Right lobe of liver (tissue), 6 donors: Measurements from ENCODE around the gene PLXNA2. TPM values are rescaled to one million over a fixed set of nuclear protein-coding genes. Genes with fewer than 3 reads are reported as not detected.
A peak's percentile ranks its signal among the peaks of the same experiment; 100 is the strongest.

ENCODE experiments used
- ATAC-seq, 4 donors: fragments of 200-7000 bp; cut with Tn5 transposase; one replicate each; pipeline ENCODE4 v1.9.1; 2020; ENCODE audit warnings: mild to moderate bottlenecking in 4 of 4, moderate library complexity in 4 of 4
- DNase-seq, 3 donors: peaks; one replicate each; pipeline ENCODE4 v3.0.0-alpha.2; 2020
- H3K27ac ChIP-seq, 3 donors: fragments of 200-600 bp; one replicate each; pipeline ENCODE4 v1.8.0; 2022
- H3K27me3 ChIP-seq, 2 donors: fragments of 200-600 bp; one replicate each; pipeline ENCODE4 v1.8.0; 2022
- H3K36me3 ChIP-seq, 4 donors: fragments of 200-600 bp; sonication (generic) in 1 of 4; one replicate each; pipeline versions ENCODE4 v1.5.1 to v1.8.0; 2017 to 2022; ENCODE audit warnings: control low read depth in 1 of 4
- H3K4me1 ChIP-seq, 4 donors: fragments of 200-600 bp; sonication (generic) in 1 of 4; one replicate each; pipeline versions ENCODE4 v1.5.1 to v1.8.0; 2017 to 2022; ENCODE audit warnings: control low read depth in 1 of 4
- H3K4me3 ChIP-seq, 3 donors: fragments of 200-600 bp; one replicate each; pipeline ENCODE4 v1.8.0; 2022
- H3K9me3 ChIP-seq, 4 donors: fragments of 200-600 bp; sonication (generic) in 1 of 4; one replicate each; pipeline versions ENCODE4 v1.5.1 to v1.8.0; 2017 to 2022; ENCODE audit warnings: control low read depth in 1 of 4
- POLR2A ChIP-seq: fragments of 450-650 bp; IDR thresholded peaks from one replicate; pipeline ENCODE4 v1.6.1; 2017; ENCODE audit warnings: antibody characterized with exemption, mild to moderate bottlenecking
- WGBS: methylation state at CpG from one replicate; pipeline ENCODE4 v1.1.6; 2018; ENCODE audit warnings: low coverage, low lambda C conversion rate; ENCODE audit not compliant: insufficient coverage; ENCODE audit errors: missing lambda C conversion rate; 5-methylcytosine and 5-hydroxymethylcytosine counted together
- intact Hi-C, 2 donors: fragments of 100-400 bp; cut with DNase I; formaldehyde crosslinking; loops; one replicate each; pipeline versions ENCODE4 v1.11.2 to v1.14.1; 2022
- total RNA-seq, 6 experiments: library from RNA; depleted of rRNA in 2 of 6; stranded (reverse); fragments of >200 nt in 2 of 6; fragmentation: NEBNext Ultra II Directional in 3 of 6; extraction: Animal tissue kit (Norgen Biotek cat#: 25700) in 3 of 6; gene quantifications; one replicate each; pipeline versions ENCODE4 v1.1.0 to v1.2.4, GENCODE V29; 2016 to 2023
- TF ChIP-seq, protein P1 (sequence below), 4 donors: fragments of 200-600 bp in 3 of 4; fragments of 450-650 bp in 1 of 4; IDR thresholded peaks; one replicate each; pipeline versions ENCODE4 v1.5.1 to v1.8.0; 2016 to 2022; ENCODE audit warnings: antibody characterized with exemption in 4 of 4, mild to moderate bottlenecking in 2 of 4
- donor health status: DM: no; HTN: yes; CAD: no.
- donor health status: DM: no; HTN: no; CAD: no.
- donor health status: DM: no; HTN: no; CAD: no.
- donor health status: DM: no; HTN: yes; CAD: no.
- donor health status: DM: no; HTN: yes; CAD: no.

PLXNA2 gene
- total RNA-seq, 6 experiments from 2014 or later = 5.6 to 20.8 (median 9.3) TPM

DNA sequence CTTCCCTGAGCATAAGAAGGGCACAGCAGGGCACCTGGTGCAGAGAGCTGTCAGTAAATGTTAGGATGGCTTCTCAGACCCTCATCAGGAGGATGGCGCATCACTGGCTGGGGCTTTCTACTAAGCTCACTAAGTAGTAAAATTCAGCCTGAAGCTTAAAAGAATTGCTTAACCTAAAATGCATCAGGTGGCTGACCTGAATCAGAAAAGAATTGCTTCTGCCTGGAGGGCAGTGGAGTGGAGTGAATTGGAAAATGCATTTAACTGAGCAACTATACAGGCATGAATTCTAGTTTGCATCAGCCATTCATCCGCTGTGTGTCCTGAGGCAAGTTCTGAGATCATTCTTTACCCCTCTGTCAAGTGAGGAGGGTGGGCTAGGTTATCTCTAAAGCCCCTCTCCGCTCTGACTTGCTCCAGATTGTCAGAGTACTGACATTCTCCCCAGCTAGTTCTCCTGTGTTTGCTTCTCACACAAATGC lies 191.2 kb downstream of the PLXNA2 start:
- DNase-seq (no peak), ATAC-seq (no peak)
- Histone ChIP-seq H3K4me3 (no peak overlapping the region), H3K27ac (no peak overlapping the region), H3K36me3 (peaks cover 0 to 4% (median 2%) of the 10 kb centered on the region in 4 donors), H3K27me3 (no peaks in the 10 kb centered on the region), H3K9me3 (no peaks in the 10 kb centered on the region), H3K4me1 (no peaks in the 10 kb centered on the region)
- 96% methylated on average over 3 of the region's 3 CpGs for WGBS
- TF ChIP-seq, protein P1, sequence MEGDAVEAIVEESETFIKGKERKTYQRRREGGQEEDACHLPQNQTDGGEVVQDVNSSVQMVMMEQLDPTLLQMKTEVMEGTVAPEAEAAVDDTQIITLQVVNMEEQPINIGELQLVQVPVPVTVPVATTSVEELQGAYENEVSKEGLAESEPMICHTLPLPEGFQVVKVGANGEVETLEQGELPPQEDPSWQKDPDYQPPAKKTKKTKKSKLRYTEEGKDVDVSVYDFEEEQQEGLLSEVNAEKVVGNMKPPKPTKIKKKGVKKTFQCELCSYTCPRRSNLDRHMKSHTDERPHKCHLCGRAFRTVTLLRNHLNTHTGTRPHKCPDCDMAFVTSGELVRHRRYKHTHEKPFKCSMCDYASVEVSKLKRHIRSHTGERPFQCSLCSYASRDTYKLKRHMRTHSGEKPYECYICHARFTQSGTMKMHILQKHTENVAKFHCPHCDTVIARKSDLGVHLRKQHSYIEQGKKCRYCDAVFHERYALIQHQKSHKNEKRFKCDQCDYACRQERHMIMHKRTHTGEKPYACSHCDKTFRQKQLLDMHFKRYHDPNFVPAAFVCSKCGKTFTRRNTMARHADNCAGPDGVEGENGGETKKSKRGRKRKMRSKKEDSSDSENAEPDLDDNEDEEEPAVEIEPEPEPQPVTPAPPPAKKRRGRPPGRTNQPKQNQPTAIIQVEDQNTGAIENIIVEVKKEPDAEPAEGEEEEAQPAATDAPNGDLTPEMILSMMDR (IDR thresholded peaks at IDR 0.05) = no peak
- TF ChIP-seq POLR2A = no peak
- intact Hi-C loops = no loop called here

DNA sequence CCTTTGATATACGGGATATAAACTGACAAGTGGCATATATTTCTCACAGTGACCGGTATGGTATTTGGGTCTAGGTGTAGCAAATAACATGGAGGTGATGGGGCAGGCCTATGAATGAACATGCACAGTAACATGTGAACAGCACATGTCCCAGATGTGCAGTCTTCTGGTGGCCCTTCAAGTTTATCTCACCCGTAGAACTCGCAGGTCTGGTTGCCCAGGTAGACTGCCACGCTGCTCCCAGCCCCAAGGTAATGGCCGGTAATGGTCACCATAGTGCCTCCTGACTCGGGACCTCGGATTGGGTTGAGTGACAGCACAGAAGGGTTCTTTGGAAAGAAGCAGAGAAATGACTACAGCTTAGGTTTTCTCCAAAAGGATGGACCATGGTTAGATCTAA lies 192.0 kb downstream of the PLXNA2 start:
- intact Hi-C loops = no loop called here
- Histone ChIP-seq H3K4me3 (no peak overlapping the region), H3K36me3 (peaks cover 0 to 4% (median 2%) of the 10 kb centered on the region in 4 donors), H3K27me3 (no peaks in the 10 kb centered on the region), H3K9me3 (no peaks in the 10 kb centered on the region), H3K4me1 (peaks cover 0 to 5% (median 0%) of the 10 kb centered on the region in 4 donors), H3K27ac (no peak overlapping the region)
- TF ChIP-seq POLR2A = no peak
- TF ChIP-seq, protein P1 (IDR thresholded peaks at IDR 0.05) = no peak
- DNase-seq (no peak), ATAC-seq (no peak)
- WGBS = 87% methylated on average over 7 of the region's 8 CpGs

DNA sequence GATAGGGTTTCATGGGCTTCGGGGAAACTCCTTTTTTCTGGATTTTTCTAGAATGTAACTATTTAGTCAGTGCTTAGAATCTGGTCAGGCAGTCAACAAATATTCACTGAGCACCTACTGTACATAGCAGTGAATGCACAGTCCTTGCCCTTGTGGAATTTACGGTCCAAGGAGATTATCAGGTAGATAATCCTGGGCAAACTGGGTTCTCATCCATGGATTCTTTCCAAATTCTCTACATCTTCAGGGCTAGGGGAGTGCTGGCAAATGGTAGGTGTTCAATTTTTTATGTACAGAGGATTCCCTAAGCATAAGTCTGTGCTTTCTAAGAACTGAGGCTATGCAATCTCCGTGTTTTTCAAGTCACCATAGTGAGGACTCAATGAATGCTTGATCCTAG lies 192.5 kb downstream of the PLXNA2 start:
- DNase-seq = no peak
- no peak for ATAC-seq
- Histone ChIP-seq H3K27me3 (no peaks in the 10 kb centered on the region), H3K27ac (no peak overlapping the region), H3K4me1 (peaks cover 0 to 5% (median 0%) of the 10 kb centered on the region in 4 donors), H3K36me3 (peaks cover 0 to 4% (median 2%) of the 10 kb centered on the region in 4 donors), H3K9me3 (no peaks in the 10 kb centered on the region), H3K4me3 (no peak overlapping the region)
- WGBS = 95% methylated on average over 3 of the region's 3 CpGs
- TF ChIP-seq, protein P1 (IDR thresholded peaks at IDR 0.05) = no peak
- TF ChIP-seq POLR2A = no peak
- intact Hi-C loops = no loop called here

DNA sequence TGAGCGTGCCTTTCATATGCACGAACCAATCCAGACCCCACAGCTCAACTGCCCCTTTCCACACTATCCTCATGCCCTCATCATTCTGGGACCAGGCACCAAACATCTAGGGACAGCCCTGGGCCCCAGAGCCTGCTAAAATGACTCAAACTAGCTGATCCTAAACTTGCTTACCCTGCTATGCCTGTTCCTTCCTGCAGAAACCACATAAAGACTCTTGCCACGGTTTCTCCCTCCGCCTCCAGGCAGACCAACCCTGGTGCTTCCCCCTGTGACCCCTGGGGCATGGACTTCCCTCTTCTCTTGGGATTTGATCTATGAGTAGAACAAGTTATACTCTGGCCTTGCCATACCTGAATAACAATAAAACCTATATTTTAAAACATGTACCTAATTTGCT lies 195.3 kb downstream of the PLXNA2 start:
- H3K4me1 ChIP-seq = peaks cover 0 to 5% (median 1%) of the 10 kb centered on the region in 4 donors
- DNase-seq = no peak
- no peak for TF ChIP-seq POLR2A
- TF ChIP-seq, protein P1 (IDR thresholded peaks at IDR 0.05) = no peak
- no peak overlapping the region for H3K27ac ChIP-seq
- peak; percentile 24 to 65 (median 45) for ATAC-seq
- intact Hi-C loops = no loop called here
- H3K27me3 ChIP-seq = no peaks in the 10 kb centered on the region
- no peak overlapping the region for H3K4me3 ChIP-seq
- WGBS = 63% methylated on average over 3 of the region's 4 CpGs
- H3K36me3 ChIP-seq = peaks cover 0 to 4% (median 2%) of the 10 kb centered on the region in 4 donors
- no peaks in the 10 kb centered on the region for H3K9me3 ChIP-seq
